Brain microvascular endothelial cell (primary cell): ENCODE results near the gene ADM.

Experiments used
- DNase-seq: peaks from one replicate; pipeline ENCODE4 v3.0.0-alpha.2; 2020
- H3K27ac ChIP-seq: fragments of 250-450 bp; sonication (Bioruptor Pico); 2 replicates; pipeline ENCODE4 v1.5.1; 2020; ENCODE audit warnings: mild to moderate bottlenecking, moderate library complexity
- H3K27me3 ChIP-seq: fragments of 250-450 bp; sonication (Bioruptor Pico); replicated peaks from 2 replicates; pipeline ENCODE4 v1.5.1; 2020; ENCODE audit warnings: mild to moderate bottlenecking
- H3K36me3 ChIP-seq: fragments of 250-450 bp; sonication (Bioruptor Pico); replicated peaks from 2 replicates; pipeline ENCODE4 v1.5.1; 2020; ENCODE audit warnings: mild to moderate bottlenecking
- H3K4me3 ChIP-seq: 2 replicates; pipeline ENCODE4 v1.5.1; 2011; ENCODE audit warnings: low read depth, mild to moderate bottlenecking, control low read depth, low read length, moderate library complexity
- CTCF ChIP-seq: IDR thresholded peaks from 2 replicates; pipeline ENCODE4 v1.5.1; 2011; ENCODE audit warnings: low read depth, mild to moderate bottlenecking, moderate library complexity, low read length, control low read depth, inconsistent platforms; ENCODE audit errors: missing control alignments
- in situ Hi-C: cut with HindIII; loops from 2 replicates; pipeline ENCODE4 v1.10.0; 2017; ENCODE audit warnings: low sequenced_read_pairs, low pct_ligation_motif_present

ADM gene

GRCh38 chr11:10275714-10276113, 29.2 kb upstream of the ADM start:
- no peak overlapping the region for H3K27ac ChIP-seq
- in situ Hi-C loops: no loop called here
- no peaks in the 10 kb centered on the region for H3K27me3 ChIP-seq
- TF ChIP-seq CTCF: no peak
- no peak overlapping the region for H3K4me3 ChIP-seq
- H3K36me3 ChIP-seq: no peaks in the 10 kb centered on the region
- DNase-seq: no peak

GRCh38 chr11:10282117-10282516, 22.8 kb upstream of the ADM start:
- in situ Hi-C loops: no loop called here
- H3K36me3 ChIP-seq: no peaks in the 10 kb centered on the region
- no peak for DNase-seq
- no peak overlapping the region for H3K27ac ChIP-seq
- H3K27me3 ChIP-seq: no peaks in the 10 kb centered on the region
- no peak overlapping the region for H3K4me3 ChIP-seq
- TF ChIP-seq CTCF: no peak

- H3K4me3 ChIP-seq: no peak overlapping the region
- DNase-seq: no peak
- H3K27me3 ChIP-seq: no peaks in the 10 kb centered on the region
- TF ChIP-seq CTCF: no peak
- no peak overlapping the region for H3K27ac ChIP-seq
- in situ Hi-C loops: no loop called here
- H3K36me3 ChIP-seq: no peaks in the 10 kb centered on the region
These were observed 20.9 kb upstream of the ADM start for GRCh38 chr11:10283991-10284390.

DNA sequence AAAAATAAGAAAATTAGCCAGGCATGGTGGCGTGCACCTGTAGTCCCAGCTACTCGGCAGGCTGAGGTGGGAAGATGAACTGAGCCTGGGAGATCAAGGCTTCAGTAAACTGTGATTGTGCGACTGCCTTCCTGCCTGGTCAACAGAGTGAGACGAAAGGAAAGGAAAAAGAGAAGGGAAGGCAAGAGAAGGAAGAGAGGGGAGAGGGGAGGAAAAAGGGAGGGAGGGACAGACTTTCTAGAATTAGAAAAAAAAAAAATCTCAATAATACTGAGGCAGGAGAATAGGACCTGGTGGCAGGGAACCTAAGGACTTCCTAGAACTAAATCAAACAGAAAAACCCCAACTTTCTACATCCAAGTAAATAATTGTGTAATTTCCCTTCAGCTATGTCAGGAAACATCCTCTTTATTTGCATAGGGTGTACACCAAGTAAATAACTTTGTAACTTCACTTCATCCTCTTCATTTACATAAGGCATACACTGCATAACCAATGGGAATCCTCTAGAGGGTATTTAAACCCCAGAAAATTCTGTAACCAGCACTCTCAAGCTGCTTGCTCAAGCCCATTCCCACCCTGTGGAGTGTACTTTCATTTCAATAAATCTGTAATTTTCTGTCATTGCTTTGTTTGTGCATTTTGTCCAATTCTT, 19.6 kb upstream of the ADM start:
- Histone ChIP-seq H3K27me3 (no peaks in the 10 kb centered on the region), H3K27ac (no peak overlapping the region), H3K4me3 (no peak overlapping the region), H3K36me3 (no peaks in the 10 kb centered on the region)
- TF ChIP-seq CTCF: no peak
- no peak for DNase-seq
- in situ Hi-C loops: no loop called here

GRCh38 chr11:10287140-10287539, 17.7 kb upstream of the ADM start:
- Histone ChIP-seq H3K36me3 (no peaks in the 10 kb centered on the region), H3K27ac (no peak overlapping the region), H3K27me3 (no peaks in the 10 kb centered on the region), H3K4me3 (no peak overlapping the region)
- TF ChIP-seq CTCF: no peak
- DNase-seq: peak; percentile 18
- in situ Hi-C loops: no loop called here
